ENCODE measurements around the gene ART5. TPM values are rescaled to one million over a fixed set of nuclear protein-coding genes. Genes with fewer than 3 reads are reported as not detected.

Gene ART5
- total RNA-seq: 1 to 10 TPM in 2 of 6 donors, under 1 TPM in 2, not detected in 2; 0.49 to 3.6 (median 1.3) TPM

GRCh38 chr11:3641701-3642070 lies at the start of gene ART5:
Gene ART5 (minus strand): TSS chr11:3641992. CDS start chr11:3641862, 130 bp downstream.
- TF ChIP-seq EP300 (IDR thresholded peaks at IDR 0.05) (no peak), POLR2A (IDR thresholded peaks at IDR 0.05) (no peak), POLR2AphosphoS5 (IDR thresholded peaks at IDR 0.05) (no peak), CTCF (IDR thresholded peaks at IDR 0.05) (no peak)
- Histone ChIP-seq H3K9me3 (no peaks in the 10 kb centered on the region), H3K27me3 (no peaks in the 10 kb centered on the region), H3K4me3 (peak within 1 kb of the TSS; percentile 23 to 67 (median 58)), H3K27ac (peak within 1 kb of the TSS in 3 of 4 donors; percentile 59 to 80 (median 65)), H3K36me3 (no peaks in the 10 kb centered on the region), H3K4me1 (peaks cover 12 to 21% (median 18%) of the 10 kb centered on the region in 4 donors)
- 28 to 37% methylated on average over 16 of the region's 21 CpGs for WGBS, 2 donors
- DNase-seq (no peak), ATAC-seq (ENCODE audit: low FRiP score in 2 of 2) (no peak)

DNA sequence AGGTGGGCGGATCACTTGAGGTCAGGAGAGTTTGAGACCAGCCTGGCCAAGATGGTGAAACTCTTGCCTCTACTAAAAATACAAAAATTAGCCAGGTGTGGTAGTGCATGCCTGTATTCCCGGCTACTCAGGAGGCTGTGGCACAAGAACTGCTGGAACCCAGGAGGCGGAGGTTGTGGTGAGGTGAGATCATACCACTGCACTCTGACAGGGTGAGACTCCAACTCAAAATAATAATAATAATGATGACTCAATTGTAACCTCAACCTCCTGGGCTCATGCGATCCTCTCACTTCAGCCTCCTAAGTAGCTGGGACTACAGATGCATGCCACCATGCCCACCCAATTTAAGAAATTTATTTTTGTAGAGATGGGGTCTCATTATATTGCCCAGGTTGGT lies 45.0 kb upstream of the ART5 start:
- H3K4me3 ChIP-seq: no peak overlapping the region
- WGBS, 2 donors: 87 to 91% methylated on average over 4 of the region's 4 CpGs
- no peak for TF ChIP-seq CTCF (IDR thresholded peaks at IDR 0.05)
- no peak for TF ChIP-seq POLR2A (IDR thresholded peaks at IDR 0.05)
- no peak for TF ChIP-seq POLR2AphosphoS5 (IDR thresholded peaks at IDR 0.05)
- no peak for TF ChIP-seq EP300 (IDR thresholded peaks at IDR 0.05)
- H3K27ac ChIP-seq: no peak overlapping the region
- no peaks in the 10 kb centered on the region for H3K9me3 ChIP-seq
- DNase-seq (no peak), ATAC-seq (ENCODE audit: low FRiP score in 2 of 2) (no peak)
- H3K27me3 ChIP-seq: no peaks in the 10 kb centered on the region
- peaks cover 0 to 10% (median 6%) of the 10 kb centered on the region in 4 donors for H3K4me1 ChIP-seq
- peaks cover 42 to 95% (median 77%) of the 10 kb centered on the region in 4 donors for H3K36me3 ChIP-seq

GRCh38 chr11:3685923-3686322 lies 44.1 kb upstream of the ART5 start:
- Histone ChIP-seq H3K36me3 (peaks cover 36 to 95% (median 77%) of the 10 kb centered on the region in 4 donors), H3K4me3 (no peak overlapping the region), H3K27ac (peak overlapping the region in 1 of 4 donors; percentile 15), H3K4me1 (peaks cover 0 to 10% (median 6%) of the 10 kb centered on the region in 4 donors), H3K9me3 (no peaks in the 10 kb centered on the region), H3K27me3 (no peaks in the 10 kb centered on the region)
- 50% methylated on average over 7 of the region's 7 CpGs for WGBS, 2 donors
- TF ChIP-seq POLR2AphosphoS5 (IDR thresholded peaks at IDR 0.05) (no peak), EP300 (IDR thresholded peaks at IDR 0.05) (no peak), POLR2A (IDR thresholded peaks at IDR 0.05) (no peak), CTCF (IDR thresholded peaks at IDR 0.05) (no peak)
- peak; percentile 38 to 71 for ATAC-seq (ENCODE audit: low FRiP score in 2 of 2)
- DNase-seq: peak in 1 of 2 donors; percentile 71

GRCh38 chr11:3684819-3685172 lies 43.0 kb upstream of the ART5 start:
- H3K9me3 ChIP-seq: no peaks in the 10 kb centered on the region
- ATAC-seq (ENCODE audit: low FRiP score in 2 of 2) (no peak), DNase-seq (no peak)
- H3K27ac ChIP-seq: peak overlapping the region in 1 of 4 donors; percentile 19
- H3K4me3 ChIP-seq: no peak overlapping the region
- no peaks in the 10 kb centered on the region for H3K27me3 ChIP-seq
- H3K4me1 ChIP-seq: peaks cover 0 to 10% (median 6%) of the 10 kb centered on the region in 4 donors
- peaks cover 30 to 95% (median 77%) of the 10 kb centered on the region in 4 donors for H3K36me3 ChIP-seq
- TF ChIP-seq CTCF (IDR thresholded peaks at IDR 0.05) (no peak), EP300 (IDR thresholded peaks at IDR 0.05) (no peak), POLR2AphosphoS5 (IDR thresholded peaks at IDR 0.05) (no peak), POLR2A (IDR thresholded peaks at IDR 0.05) (no peak)
- WGBS, 2 donors: 74 to 81% methylated on average over 2 of the region's 2 CpGs

All from upper lobe of left lung (tissue), 6 donors.